OCI-LY7 (cell line): ENCODE results near the gene HOXA1. TPM values are rescaled to one million over a fixed set of nuclear protein-coding genes. Genes with fewer than 3 reads are reported as not detected.
A peak's percentile ranks its signal among the peaks of the same experiment; 100 is the strongest.

ENCODE experiments used
- BruUV-seq: library from RNA; stranded (reverse); fragments of 400-500 nt; replicated peaks from 2 replicates; lab custom pipeline; 2021; lab: Mats Ljungman, UMichigan
- CTCF ChIA-PET: fragments of 300-600 bp; sonication (Branson Sonifier 250); formaldehyde crosslinking; loops from one replicate; lab custom pipeline; 2022; ENCODE audit warnings: antibody characterized with exemption; ENCODE audit not compliant: unreplicated experiment; lab: Charles Lee
- POLR2A ChIA-PET: fragments of 300-600 bp; sonication (Branson Sonifier 250); formaldehyde crosslinking; loops from one replicate; lab custom pipeline; 2022; ENCODE audit warnings: antibody characterized with exemption; lab: Charles Lee
- DNase-seq: peaks from one replicate; pipeline ENCODE4 v3.0.0-alpha.2; 2015; ENCODE audit warnings: low spot score
- H2AFZ ChIP-seq: fragments of 200-600 bp; sonication (generic), shearing (Covaris generic); 2 replicates; pipeline ENCODE4 v1.6.1; 2014; ENCODE audit warnings: mild to moderate bottlenecking, antibody characterized with exemption, low read length, moderate library complexity
- H3K27ac ChIP-seq: fragments of 200-600 bp; sonication (generic); 2 replicates; pipeline ENCODE4 v1.5.1; 2014; ENCODE audit warnings: mixed run types, low read depth, mild to moderate bottlenecking, moderate library complexity, low read length, inconsistent platforms; ENCODE audit not compliant: poor library complexity, severe bottlenecking
- H3K36me3 ChIP-seq: fragments of 200-600 bp; sonication (generic); 2 replicates; pipeline ENCODE4 v1.6.1; 2014; ENCODE audit warnings: mild to moderate bottlenecking, antibody characterized with exemption, low read length, moderate library complexity, mixed read lengths; ENCODE audit not compliant: insufficient read depth
- H3K4me1 ChIP-seq: fragments of 200-600 bp; sonication (generic); 2 replicates; pipeline ENCODE4 v1.5.1; 2014; ENCODE audit warnings: mild to moderate bottlenecking, low read length; ENCODE audit not compliant: insufficient read depth, poor library complexity, severe bottlenecking
- H3K4me2 ChIP-seq: fragments of 200-600 bp; sonication (generic); 2 replicates; pipeline ENCODE4 v1.6.1; 2014; ENCODE audit warnings: mild to moderate bottlenecking, low read length
- H3K4me3 ChIP-seq: fragments of 200-600 bp; sonication (generic); 2 replicates; pipeline ENCODE4 v1.5.1; 2014; ENCODE audit warnings: mild to moderate bottlenecking, low read depth, low read length; ENCODE audit not compliant: poor library complexity, severe bottlenecking
- H3K79me2 ChIP-seq: fragments of 200-600 bp; sonication (generic); 2 replicates; pipeline ENCODE4 v1.6.1; 2016; ENCODE audit warnings: low read depth, mild to moderate bottlenecking, low read length, moderate library complexity, mixed read lengths; ENCODE audit not compliant: insufficient read depth
- H3K9me2 ChIP-seq: fragments of 200-600 bp; sonication (generic); 2 replicates; pipeline ENCODE4 v1.6.1; 2016; ENCODE audit warnings: mild to moderate bottlenecking, low read length, mixed read lengths; ENCODE audit not compliant: insufficient read depth
- H3K9me3 ChIP-seq: fragments of 200-600 bp; sonication (generic); 2 replicates; pipeline ENCODE4 v1.6.1; 2014; ENCODE audit warnings: mild to moderate bottlenecking, mixed run types, low read length, mixed read lengths
- H4K20me1 ChIP-seq: fragments of 200-600 bp; sonication (generic); 2 replicates; pipeline ENCODE4 v1.6.1; 2014; ENCODE audit warnings: mild to moderate bottlenecking, antibody characterized with exemption, low read length, moderate library complexity, mixed read lengths; ENCODE audit not compliant: insufficient read depth
- CTCF ChIP-seq: fragments of 200-600 bp; sonication (generic); conservative IDR thresholded peaks from 2 replicates; pipeline ENCODE4 v1.5.1; 2014; ENCODE audit warnings: mild to moderate bottlenecking, antibody characterized with exemption, low read length, moderate library complexity, mixed read lengths
- EZH2phosphoT487 ChIP-seq: fragments of 200-600 bp; sonication (generic); IDR thresholded peaks from 2 replicates; pipeline ENCODE4 v1.6.1; 2018; ENCODE audit warnings: low read depth, borderline replicate concordance, mild to moderate bottlenecking, mixed run types, antibody characterized with exemption, low read length, moderate library complexity, mixed read lengths
- intact Hi-C: fragments of 100-400 bp; cut with micrococcal nuclease; formaldehyde crosslinking; loops from one replicate; pipeline ENCODE4 v1.10.0; 2022; ENCODE audit not compliant: unreplicated experiment
- total RNA-seq, 2 experiments: library from RNA; depleted of rRNA in 1 of 2; stranded (reverse); fragments of >200 nt in 1 of 2; shearing (Covaris generic) in 1 of 2; gene quantifications; 2 replicates each; pipeline ENCODE4 v1.2.3, GENCODE V29; 2014 to 2022

The HOXA1 gene
- total RNA-seq, 2 experiments from 2014 or later, result 3.0 to 8.2 TPM

GRCh38 chr7:27098578-27099451, 3.0 kb upstream of the HOXA1 start:
- Histone ChIP-seq H4K20me1 (peaks cover 5% of the 10 kb centered on the region; the same call in 1 of the 2 replicates), H3K4me2 (no peak overlapping the region), H3K79me2 (no peaks in the 10 kb centered on the region; the same call in 1 of the 2 replicates), H3K4me3 (no peak overlapping the region), H3K27ac (no peak overlapping the region), H3K4me1 (peaks cover 23% of the 10 kb centered on the region), H3K9me2 (no peaks in the 10 kb centered on the region), H3K36me3 (no peaks in the 10 kb centered on the region), H3K9me3 (no peaks in the 10 kb centered on the region), H2AFZ (no peak overlapping the region)
- CTCF ChIA-PET, result no interaction called here
- POLR2A ChIA-PET, result interaction anchor here (0.7 kb wide), 1 partner anchor 1839 kb away, joined by 3 read pairs; no protein-coding TSS in a partner anchor
- TSS peak; percentile 44 for BruUV-seq
- intact Hi-C loops, result no loop called here
- TF ChIP-seq CTCF (no peak), EZH2phosphoT487 (no peak)
- no peak for DNase-seq

- Histone ChIP-seq H3K27ac (no peak overlapping the region), H3K36me3 (no peaks in the 10 kb centered on the region), H4K20me1 (peaks cover 5% of the 10 kb centered on the region; the same call in 1 of the 2 replicates), H3K4me1 (peaks cover 23% of the 10 kb centered on the region), H2AFZ (peak overlapping the region; percentile 66; the same call in 1 of the 2 replicates), H3K9me2 (no peaks in the 10 kb centered on the region), H3K4me2 (peak overlapping the region; percentile 98), H3K79me2 (no peaks in the 10 kb centered on the region; the same call in 1 of the 2 replicates), H3K9me3 (no peaks in the 10 kb centered on the region), H3K4me3 (peak overlapping the region; percentile 80)
- no peak for TF ChIP-seq CTCF
- no peak for TF ChIP-seq EZH2phosphoT487
- BruUV-seq, result no TSS peak
- no peak for DNase-seq
- POLR2A ChIA-PET, result interaction anchor here (0.7 kb wide), 1 partner anchor 246 kb away, joined by 3 read pairs; no protein-coding TSS in a partner anchor
- CTCF ChIA-PET, result no interaction called here
- intact Hi-C loops, result loop anchor here (2.0 kb wide), 2 partner anchors 53 to 233 kb away; partner anchors contain the start of gene SKAP2
Observed at GRCh38 chr7:27097686-27098577, 2.1 kb upstream of the HOXA1 start.
